Immature natural killer cell (primary cell): Measurements from ENCODE around the gene WFDC10B. TPM values are rescaled to one million over a fixed set of nuclear protein-coding genes. Genes with fewer than 3 reads are reported as not detected.

Experiments used
- DNase-seq, 3 donors: peaks; one replicate each; pipeline ENCODE4 v3.0.0; 2022; ENCODE audit warnings: mixed read lengths in 1 of 3
- H3K27ac Mint-ChIP-seq, 6 donors: one replicate each; pipeline ENCODE4 v1.8.0; 2020; ENCODE audit warnings: mixed read lengths in 6 of 6, mild to moderate bottlenecking in 5 of 6, inconsistent platforms in 4 of 6, moderate library complexity in 3 of 6
- H3K27me3 Mint-ChIP-seq, 3 donors: one replicate each; pipeline ENCODE4 v1.8.0; 2020 to 2021; ENCODE audit warnings: low read depth in 3 of 3, mild to moderate bottlenecking in 3 of 3, mixed read lengths in 3 of 3, moderate library complexity in 3 of 3, inconsistent platforms in 1 of 3
- H3K36me3 Mint-ChIP-seq, 3 donors: one replicate each; pipeline ENCODE4 v1.8.0; 2020; ENCODE audit warnings: mixed read lengths in 3 of 3, inconsistent platforms in 2 of 3, mild to moderate bottlenecking in 2 of 3
- H3K4me1 Mint-ChIP-seq, 2 donors: one replicate each; pipeline ENCODE4 v1.8.0; 2020; ENCODE audit warnings: inconsistent platforms in 2 of 2, mild to moderate bottlenecking in 2 of 2, mixed read lengths in 2 of 2, moderate library complexity in 1 of 2
- H3K4me3 Mint-ChIP-seq, 5 donors: one replicate each; pipeline ENCODE4 v1.8.0; 2020; ENCODE audit warnings: mild to moderate bottlenecking in 5 of 5, mixed read lengths in 5 of 5, inconsistent platforms in 3 of 5, moderate library complexity in 3 of 5
- H3K9me3 Mint-ChIP-seq, 6 donors: one replicate each; pipeline ENCODE4 v1.8.0; 2020; ENCODE audit warnings: mild to moderate bottlenecking in 6 of 6, mixed read lengths in 6 of 6, inconsistent platforms in 4 of 6, moderate library complexity in 3 of 6
- polyA plus RNA-seq, 3 donors: library from polyadenylated mRNA; unstranded; fragments of 300-500 nt; fragmentation: Illumina TruSeq; gene quantifications; one replicate each; pipeline ENCODE4 v1.2.3, GENCODE V29; 2021

Gene WFDC10B
- polyA plus RNA-seq, 3 donors from 2014 or later, result not detected

GRCh38 chr20:45636513-45636912 is 68.3 kb downstream of the WFDC10B start:
- no peak for DNase-seq
- no peaks in the 10 kb centered on the region for H3K4me1 Mint-ChIP-seq
- H3K9me3 Mint-ChIP-seq, result no peaks in the 10 kb centered on the region
- H3K36me3 Mint-ChIP-seq, result no peaks in the 10 kb centered on the region
- no peak overlapping the region for H3K27ac Mint-ChIP-seq
- peaks cover 0 to 4% (median 0%) of the 10 kb centered on the region in 3 donors for H3K27me3 Mint-ChIP-seq
- no peak overlapping the region for H3K4me3 Mint-ChIP-seq

Other genes with a start within 250 kb of the WFDC10B start
- gene WFDC2, start 235.3 kb downstream of the WFDC10B start, polyA plus RNA-seq, result not detected
- gene SPINT3, start 189.4 kb downstream of the WFDC10B start, polyA plus RNA-seq, result not detected
- not detected for gene WFDC6, start 165.5 kb downstream of the WFDC10B start, polyA plus RNA-seq
- gene EPPIN, start 157.6 kb downstream of the WFDC10B start, polyA plus RNA-seq, result not detected
- not detected for gene WFDC8, start 125.7 kb downstream of the WFDC10B start, polyA plus RNA-seq
- not detected for gene WFDC10A, start 75.3 kb downstream of the WFDC10B start, polyA plus RNA-seq
- not detected for gene WFDC9, start 73.7 kb downstream of the WFDC10B start, polyA plus RNA-seq
- not detected for gene WFDC11, start 34.8 kb downstream of the WFDC10B start, polyA plus RNA-seq
- not detected for gene WFDC13, start 3.0 kb downstream of the WFDC10B start, polyA plus RNA-seq
- not detected for gene SPINT4, start 17.3 kb upstream of the WFDC10B start, polyA plus RNA-seq
- gene WFDC3, start 86.9 kb upstream of the WFDC10B start, polyA plus RNA-seq, result not detected
- 10 to 100 TPM; 31.2 to 33.2 (median 31.5) TPM for gene DNTTIP1, start 86.9 kb upstream of the WFDC10B start, polyA plus RNA-seq
- gene UBE2C, start 107.6 kb upstream of the WFDC10B start, polyA plus RNA-seq, result 1 to 10 TPM in 2 of 3 donors, not detected in 1; 1.9 to 2.0 TPM
- under 1 TPM in 1 of 3 donors, not detected in 2; 0.77 TPM for gene TNNC2, start 122.3 kb upstream of the WFDC10B start, polyA plus RNA-seq
- gene SNX21, start 128.8 kb upstream of the WFDC10B start, polyA plus RNA-seq, result 1 to 10 TPM; 1.6 to 2.5 (median 2.2) TPM
- 10 to 100 TPM; 46.9 to 83.7 (median 50.2) TPM for gene ACOT8, start 152.4 kb upstream of the WFDC10B start, polyA plus RNA-seq
- 1 to 10 TPM in 2 of 3 donors, not detected in 1; 1.2 to 3.1 TPM for gene ZSWIM3, start 152.6 kb upstream of the WFDC10B start, polyA plus RNA-seq
- under 1 TPM in 2 of 3 donors, not detected in 1; 0.55 to 0.68 TPM for gene ZSWIM1, start 176.2 kb upstream of the WFDC10B start, polyA plus RNA-seq
- gene SPATA25, start 182.6 kb upstream of the WFDC10B start, polyA plus RNA-seq, result not detected
- 1 to 10 TPM in 2 of 3 donors, not detected in 1; 1.0 to 1.1 TPM for gene NEURL2, start 186.2 kb upstream of the WFDC10B start, polyA plus RNA-seq
- gene CTSA, start 186.3 kb upstream of the WFDC10B start, polyA plus RNA-seq, result 100 to 1,000 TPM in 1 of 3 donors, 10 to 100 TPM in 2; 76.8 to 119 (median 97.6) TPM
- gene PLTP, start 207.1 kb upstream of the WFDC10B start, polyA plus RNA-seq, result 10 to 100 TPM in 1 of 3 donors, 1 to 10 TPM in 1, under 1 TPM in 1; 0.77 to 17.5 (median 7.3) TPM
- 10 to 100 TPM; 78.4 to 93.4 (median 83.0) TPM for gene PCIF1, start 229.7 kb upstream of the WFDC10B start, polyA plus RNA-seq